Keratinocyte (primary cell): Measurements from ENCODE around the gene NINJ1. TPM values are rescaled to one million over a fixed set of nuclear protein-coding genes. Genes with fewer than 3 reads are reported as not detected.

Experiments
- DNase-seq: peaks from one replicate; pipeline ENCODE4 v3.0.0-alpha.2; 2011; ENCODE audit warnings: low read depth, missing footprints, low spot score
- FAIRE-seq: peaks from 2 replicates; lab custom pipeline; 2011; peaks lifted over from hg19 to GRCh38; lab: Jason Lieb, UNC
- H2AFZ ChIP-seq: 2 replicates; pipeline ENCODE4 v1.6.0; 2012; ENCODE audit warnings: low read length, control low read depth, inconsistent platforms; ENCODE audit not compliant: control insufficient read depth
- H3K27ac ChIP-seq: 2 replicates; pipeline ENCODE4 v1.5.1; 2011; ENCODE audit warnings: low read length; ENCODE audit not compliant: control insufficient read depth, insufficient read depth
- H3K27me3 ChIP-seq: 3 replicates; pipeline ENCODE4 v1.6.0; 2011; ENCODE audit warnings: low read length; ENCODE audit not compliant: control insufficient read depth, insufficient read depth; ENCODE audit errors: extremely low read depth
- H3K36me3 ChIP-seq, 2 experiments: 2 replicates in 1 of 2; 3 replicates in 1 of 2; pipeline ENCODE4 v1.5.1; 2011; ENCODE audit warnings: low read length in 2 of 2, mild to moderate bottlenecking in 1 of 2; ENCODE audit not compliant: control insufficient read depth in 2 of 2, insufficient read depth in 2 of 2; ENCODE audit errors: extremely low read depth in 1 of 2
- H3K4me1 ChIP-seq: 3 replicates; pipeline ENCODE4 v1.5.1; 2011; ENCODE audit warnings: low read length; ENCODE audit not compliant: control insufficient read depth, insufficient read depth; ENCODE audit errors: extremely low read depth
- H3K4me2 ChIP-seq: 3 replicates; pipeline ENCODE4 v1.6.0; 2011; ENCODE audit warnings: low read depth, low read length; ENCODE audit not compliant: control insufficient read depth, insufficient read depth; ENCODE audit errors: extremely low read depth
- H3K4me3 ChIP-seq, 3 experiments: fragments of 200-600 bp in 1 of 3; sonication (generic) in 1 of 3; 2 replicates in 2 of 3; 3 replicates in 1 of 3; pipeline ENCODE4 v1.5.1; 2011 to 2016; ENCODE audit warnings: low read length in 3 of 3, mild to moderate bottlenecking in 3 of 3, control low read depth in 2 of 3, inconsistent platforms in 1 of 3, low read depth in 1 of 3, mixed read lengths in 1 of 3, mixed run types in 1 of 3, moderate library complexity in 1 of 3; ENCODE audit not compliant: control insufficient read depth in 2 of 3, insufficient read depth in 2 of 3; ENCODE audit errors: extremely low read depth in 1 of 3
- H3K79me2 ChIP-seq: 2 replicates; pipeline ENCODE4 v1.6.0; 2012; ENCODE audit warnings: low read length; ENCODE audit not compliant: control insufficient read depth, insufficient read depth
- H3K9ac ChIP-seq: 3 replicates; pipeline ENCODE4 v1.6.0; 2011; ENCODE audit warnings: low read length; ENCODE audit not compliant: control insufficient read depth, insufficient read depth; ENCODE audit errors: extremely low read depth
- H3K9me1 ChIP-seq: 3 replicates; pipeline ENCODE4 v1.6.0; 2011; ENCODE audit warnings: low read length; ENCODE audit not compliant: control insufficient read depth, insufficient read depth; ENCODE audit errors: extremely low read depth
- H3K9me3 ChIP-seq: 2 replicates; pipeline ENCODE4 v1.5.1; 2012; ENCODE audit warnings: low read depth, low read length; ENCODE audit not compliant: control insufficient read depth
- H4K20me1 ChIP-seq: 3 replicates; pipeline ENCODE4 v1.6.0; 2011; ENCODE audit warnings: low read length; ENCODE audit not compliant: control insufficient read depth, insufficient read depth; ENCODE audit errors: extremely low read depth
- CTCF ChIP-seq, 3 experiments: IDR thresholded peaks in 1 of 3; conservative IDR thresholded peaks in 1 of 3; optimal IDR thresholded peaks in 1 of 3; 2 replicates in 2 of 3; 3 replicates in 1 of 3; pipeline versions ENCODE3 to v1.5.1; 2011; ENCODE audit warnings: low read length in 3 of 3, mild to moderate bottlenecking in 3 of 3, moderate library complexity in 2 of 3, control low read depth in 1 of 3, inconsistent platforms in 1 of 3; ENCODE audit not compliant: insufficient read depth in 2 of 3; ENCODE audit errors: extremely low read depth in 1 of 3
- EZH2 ChIP-seq: IDR thresholded peaks from one replicate; pipeline ENCODE4 v1.6.1; 2012; ENCODE audit warnings: inconsistent platforms, mild to moderate bottlenecking, low read length, moderate library complexity
- dilution Hi-C: fragments of 300-500 bp; cut with MboI; formaldehyde crosslinking; loops from one replicate; pipeline ENCODE4 v1.7.0; 2020; ENCODE audit warnings: low sequenced_read_pairs; ENCODE audit not compliant: extremely low pct_ligation_motif_present
- polyA plus RNA-seq, 5 experiments: library from polyadenylated mRNA; depleted of rRNA in 3 of 5; stranded (reverse) in 3 of 5; stranded (forward) in 1 of 5; unstranded in 1 of 5; fragments of >200 nt; gene quantifications; 1 replicate in 1 of 5; 2 replicates in 3 of 5; 3 replicates in 1 of 5; pipeline versions ENCODE4 v1.2.1 to v1.2.3, GENCODE V29; 2011 to 2012; ENCODE audit warnings: missing spikeins in 2 of 5, low read depth in 1 of 5, low replicate concordance in 1 of 5

NINJ1 gene
- polyA plus RNA-seq, 1 donor (not counting 4 experiments of a cell fraction or from before 2014, with no cell fraction given): 7.4 TPM

GRCh38 chr9:93129286-93129685 is 4.8 kb downstream of the NINJ1 start:
- Histone ChIP-seq H2AFZ (no peak overlapping the region), H3K79me2 (no peaks in the 10 kb centered on the region), H3K4me3 (no peak overlapping the region), H3K4me2 (no peak overlapping the region), H3K4me1 (peaks cover 16% of the 10 kb centered on the region), H4K20me1 (no peaks in the 10 kb centered on the region), H3K9ac (no peak overlapping the region), H3K9me3 (no peaks in the 10 kb centered on the region), H3K36me3 (no peaks in the 10 kb centered on the region), H3K9me1 (no peaks in the 10 kb centered on the region), H3K27me3 (peaks cover 5% of the 10 kb centered on the region), H3K27ac (no peak overlapping the region)
- DNase-seq (no peak), FAIRE-seq (no peak)
- TF ChIP-seq CTCF (optimal IDR thresholded peaks at IDR 0.05 in 1 of 3, IDR thresholded peaks at IDR 0.05 in 1 of 3, conservative IDR thresholded peaks at IDR 0.05 in 1 of 3; ENCODE audit: extremely low read depth in 1 of 3, insufficient read depth in 2 of 3, low read length in 3 of 3) (no peak), EZH2 (no peak)
- dilution Hi-C loops: no loop called here

GRCh38 chr9:93128715-93129224 is 5.3 kb downstream of the NINJ1 start:
- no peak overlapping the region for H3K27ac ChIP-seq
- no peak for TF ChIP-seq CTCF (optimal IDR thresholded peaks at IDR 0.05 in 1 of 3, IDR thresholded peaks at IDR 0.05 in 1 of 3, conservative IDR thresholded peaks at IDR 0.05 in 1 of 3; ENCODE audit: extremely low read depth in 1 of 3, insufficient read depth in 2 of 3, low read length in 3 of 3)
- no peak for TF ChIP-seq EZH2
- no peak overlapping the region for H3K9ac ChIP-seq
- dilution Hi-C loops: no loop called here
- no peaks in the 10 kb centered on the region for H3K36me3 ChIP-seq
- DNase-seq (no peak), FAIRE-seq (no peak)
- H3K4me3 ChIP-seq: no peak overlapping the region
- no peak overlapping the region for H3K4me2 ChIP-seq
- peaks cover 5% of the 10 kb centered on the region for H3K27me3 ChIP-seq
- peaks cover 15% of the 10 kb centered on the region for H3K4me1 ChIP-seq
- no peak overlapping the region for H2AFZ ChIP-seq
- H3K9me3 ChIP-seq: no peaks in the 10 kb centered on the region
- H3K9me1 ChIP-seq: no peaks in the 10 kb centered on the region
- no peaks in the 10 kb centered on the region for H4K20me1 ChIP-seq
- H3K79me2 ChIP-seq: no peaks in the 10 kb centered on the region
